Keratinocyte (primary cell): ENCODE results near the gene ENG. TPM values are rescaled to one million over a fixed set of nuclear protein-coding genes. Genes with fewer than 3 reads are reported as not detected.

ENCODE experiments used
- DNase-seq: peaks from one replicate; pipeline ENCODE4 v3.0.0-alpha.2; 2011; ENCODE audit warnings: low read depth, missing footprints, low spot score
- FAIRE-seq: peaks from 2 replicates; lab custom pipeline; 2011; peaks lifted over from hg19 to GRCh38; lab: Jason Lieb, UNC
- H2AFZ ChIP-seq: 2 replicates; pipeline ENCODE4 v1.6.0; 2012; ENCODE audit warnings: low read length, control low read depth, inconsistent platforms; ENCODE audit not compliant: control insufficient read depth
- H3K27ac ChIP-seq: 2 replicates; pipeline ENCODE4 v1.5.1; 2011; ENCODE audit warnings: low read length; ENCODE audit not compliant: control insufficient read depth, insufficient read depth
- H3K27me3 ChIP-seq: 3 replicates; pipeline ENCODE4 v1.6.0; 2011; ENCODE audit warnings: low read length; ENCODE audit not compliant: control insufficient read depth, insufficient read depth; ENCODE audit errors: extremely low read depth
- H3K36me3 ChIP-seq, 2 experiments: 2 replicates in 1 of 2; 3 replicates in 1 of 2; pipeline ENCODE4 v1.5.1; 2011; ENCODE audit warnings: low read length in 2 of 2, mild to moderate bottlenecking in 1 of 2; ENCODE audit not compliant: control insufficient read depth in 2 of 2, insufficient read depth in 2 of 2; ENCODE audit errors: extremely low read depth in 1 of 2
- H3K4me1 ChIP-seq: 3 replicates; pipeline ENCODE4 v1.5.1; 2011; ENCODE audit warnings: low read length; ENCODE audit not compliant: control insufficient read depth, insufficient read depth; ENCODE audit errors: extremely low read depth
- H3K4me2 ChIP-seq: 3 replicates; pipeline ENCODE4 v1.6.0; 2011; ENCODE audit warnings: low read depth, low read length; ENCODE audit not compliant: control insufficient read depth, insufficient read depth; ENCODE audit errors: extremely low read depth
- H3K4me3 ChIP-seq, 3 experiments: fragments of 200-600 bp in 1 of 3; sonication (generic) in 1 of 3; 2 replicates in 2 of 3; 3 replicates in 1 of 3; pipeline ENCODE4 v1.5.1; 2011 to 2016; ENCODE audit warnings: low read length in 3 of 3, mild to moderate bottlenecking in 3 of 3, control low read depth in 2 of 3, inconsistent platforms in 1 of 3, low read depth in 1 of 3, mixed read lengths in 1 of 3, mixed run types in 1 of 3, moderate library complexity in 1 of 3; ENCODE audit not compliant: control insufficient read depth in 2 of 3, insufficient read depth in 2 of 3; ENCODE audit errors: extremely low read depth in 1 of 3
- H3K79me2 ChIP-seq: 2 replicates; pipeline ENCODE4 v1.6.0; 2012; ENCODE audit warnings: low read length; ENCODE audit not compliant: control insufficient read depth, insufficient read depth
- H3K9ac ChIP-seq: 3 replicates; pipeline ENCODE4 v1.6.0; 2011; ENCODE audit warnings: low read length; ENCODE audit not compliant: control insufficient read depth, insufficient read depth; ENCODE audit errors: extremely low read depth
- H3K9me1 ChIP-seq: 3 replicates; pipeline ENCODE4 v1.6.0; 2011; ENCODE audit warnings: low read length; ENCODE audit not compliant: control insufficient read depth, insufficient read depth; ENCODE audit errors: extremely low read depth
- H3K9me3 ChIP-seq: 2 replicates; pipeline ENCODE4 v1.5.1; 2012; ENCODE audit warnings: low read depth, low read length; ENCODE audit not compliant: control insufficient read depth
- H4K20me1 ChIP-seq: 3 replicates; pipeline ENCODE4 v1.6.0; 2011; ENCODE audit warnings: low read length; ENCODE audit not compliant: control insufficient read depth, insufficient read depth; ENCODE audit errors: extremely low read depth
- EZH2 ChIP-seq: IDR thresholded peaks from one replicate; pipeline ENCODE4 v1.6.1; 2012; ENCODE audit warnings: inconsistent platforms, mild to moderate bottlenecking, low read length, moderate library complexity
- dilution Hi-C: fragments of 300-500 bp; cut with MboI; formaldehyde crosslinking; loops from one replicate; pipeline ENCODE4 v1.7.0; 2020; ENCODE audit warnings: low sequenced_read_pairs; ENCODE audit not compliant: extremely low pct_ligation_motif_present
- polyA plus RNA-seq, 5 experiments: library from polyadenylated mRNA; depleted of rRNA in 3 of 5; stranded (reverse) in 3 of 5; stranded (forward) in 1 of 5; unstranded in 1 of 5; fragments of >200 nt; gene quantifications; 1 replicate in 1 of 5; 2 replicates in 3 of 5; 3 replicates in 1 of 5; pipeline versions ENCODE4 v1.2.1 to v1.2.3, GENCODE V29; 2011 to 2012; ENCODE audit warnings: missing spikeins in 2 of 5, low read depth in 1 of 5, low replicate concordance in 1 of 5
- TF ChIP-seq, protein P1 (sequence below), 3 experiments: IDR thresholded peaks in 1 of 3; conservative IDR thresholded peaks in 1 of 3; optimal IDR thresholded peaks in 1 of 3; 2 replicates in 2 of 3; 3 replicates in 1 of 3; pipeline versions ENCODE3 to v1.5.1; 2011; ENCODE audit warnings: low read length in 3 of 3, mild to moderate bottlenecking in 3 of 3, moderate library complexity in 2 of 3, control low read depth in 1 of 3, inconsistent platforms in 1 of 3; ENCODE audit not compliant: insufficient read depth in 2 of 3; ENCODE audit errors: extremely low read depth in 1 of 3

ENG gene
- polyA plus RNA-seq, 1 donor (not counting 4 experiments of a cell fraction or from before 2014, with no cell fraction given), result 0.22 TPM

DNA sequence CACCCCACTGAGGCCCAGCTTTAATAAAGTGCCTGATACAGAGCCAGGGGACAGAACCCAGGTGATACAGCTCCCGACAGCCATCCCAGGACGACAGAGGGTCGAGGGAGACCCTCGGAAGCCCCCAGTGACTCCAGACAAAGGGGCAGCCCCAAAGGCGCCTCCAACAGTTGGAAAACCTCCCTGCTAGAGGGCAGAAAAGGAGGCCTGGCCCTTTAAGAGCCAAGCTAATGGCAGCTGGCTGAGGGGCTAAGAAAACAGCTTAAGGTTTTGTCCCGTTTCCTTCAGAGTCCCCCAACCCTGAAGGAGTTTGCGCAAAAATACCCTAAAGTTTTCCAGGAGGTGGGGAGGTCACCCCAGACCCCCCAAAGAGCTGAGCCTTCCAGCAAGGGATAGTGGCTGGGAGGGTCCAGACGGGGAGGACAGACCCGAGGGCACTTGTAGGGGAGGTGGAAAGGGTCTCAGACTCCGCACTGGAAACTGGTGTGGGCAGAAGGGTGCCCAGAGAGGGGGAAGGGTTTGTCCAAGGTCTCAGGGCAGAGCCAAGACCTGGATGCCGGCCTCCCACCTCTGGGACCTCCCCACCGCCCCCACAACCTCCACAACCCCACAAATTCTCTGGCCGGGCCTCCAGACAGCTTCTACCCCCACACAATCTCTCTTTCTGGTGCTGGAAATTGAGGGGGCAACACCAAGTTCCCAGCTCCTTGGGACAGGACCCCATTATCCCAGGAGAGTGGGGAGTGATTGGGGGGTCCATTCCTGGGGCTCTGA lies 31.2 kb upstream of the ENG start:
- Histone ChIP-seq H3K4me3 (no peak overlapping the region), H3K36me3 (peaks cover 11 to 16% of the 10 kb centered on the region in 2 experiments), H3K4me2 (no peak overlapping the region), H2AFZ (no peak overlapping the region), H3K4me1 (no peaks in the 10 kb centered on the region), H3K79me2 (no peaks in the 10 kb centered on the region), H3K9ac (no peak overlapping the region), H3K9me1 (no peaks in the 10 kb centered on the region), H3K27me3 (no peaks in the 10 kb centered on the region), H3K27ac (no peak overlapping the region), H4K20me1 (no peaks in the 10 kb centered on the region), H3K9me3 (no peaks in the 10 kb centered on the region)
- TF ChIP-seq EZH2, result no peak
- TF ChIP-seq, protein P1, sequence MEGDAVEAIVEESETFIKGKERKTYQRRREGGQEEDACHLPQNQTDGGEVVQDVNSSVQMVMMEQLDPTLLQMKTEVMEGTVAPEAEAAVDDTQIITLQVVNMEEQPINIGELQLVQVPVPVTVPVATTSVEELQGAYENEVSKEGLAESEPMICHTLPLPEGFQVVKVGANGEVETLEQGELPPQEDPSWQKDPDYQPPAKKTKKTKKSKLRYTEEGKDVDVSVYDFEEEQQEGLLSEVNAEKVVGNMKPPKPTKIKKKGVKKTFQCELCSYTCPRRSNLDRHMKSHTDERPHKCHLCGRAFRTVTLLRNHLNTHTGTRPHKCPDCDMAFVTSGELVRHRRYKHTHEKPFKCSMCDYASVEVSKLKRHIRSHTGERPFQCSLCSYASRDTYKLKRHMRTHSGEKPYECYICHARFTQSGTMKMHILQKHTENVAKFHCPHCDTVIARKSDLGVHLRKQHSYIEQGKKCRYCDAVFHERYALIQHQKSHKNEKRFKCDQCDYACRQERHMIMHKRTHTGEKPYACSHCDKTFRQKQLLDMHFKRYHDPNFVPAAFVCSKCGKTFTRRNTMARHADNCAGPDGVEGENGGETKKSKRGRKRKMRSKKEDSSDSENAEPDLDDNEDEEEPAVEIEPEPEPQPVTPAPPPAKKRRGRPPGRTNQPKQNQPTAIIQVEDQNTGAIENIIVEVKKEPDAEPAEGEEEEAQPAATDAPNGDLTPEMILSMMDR (optimal IDR thresholded peaks at IDR 0.05 in 1 of 3, IDR thresholded peaks at IDR 0.05 in 1 of 3, conservative IDR thresholded peaks at IDR 0.05 in 1 of 3; ENCODE audit: extremely low read depth in 1 of 3, insufficient read depth in 2 of 3, low read length in 3 of 3), result no peak
- dilution Hi-C loops, result no loop called here
- FAIRE-seq (no peak), DNase-seq (no peak)

DNA sequence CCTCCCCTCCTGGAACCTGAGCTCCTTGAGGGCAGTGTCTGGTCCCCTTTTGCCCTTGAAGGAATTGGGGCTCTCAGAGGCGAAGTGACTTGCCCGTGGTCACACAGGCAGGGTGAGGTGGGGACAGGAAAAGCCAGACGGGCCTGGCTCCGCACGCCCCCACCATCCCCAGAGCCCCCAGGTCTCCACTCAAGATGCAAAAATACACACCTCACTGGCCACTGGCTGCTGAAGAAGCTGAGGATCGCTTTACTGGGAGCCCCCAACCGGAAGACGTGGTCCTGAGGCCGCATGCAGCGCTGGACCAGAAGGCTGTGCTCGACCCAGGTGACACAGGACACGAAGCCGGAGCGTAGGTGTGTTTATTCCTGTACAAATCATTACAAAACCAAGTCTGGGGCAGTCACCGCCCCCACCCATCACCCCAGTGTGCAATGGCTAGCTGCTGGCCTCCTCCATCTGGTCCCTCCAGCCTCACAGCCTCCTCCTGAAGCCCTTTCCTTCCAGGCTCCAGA lies 30.6 kb upstream of the ENG start:
- Histone ChIP-seq H2AFZ (no peak overlapping the region), H3K9me1 (no peaks in the 10 kb centered on the region), H3K9me3 (no peaks in the 10 kb centered on the region), H3K4me1 (no peaks in the 10 kb centered on the region), H3K4me3 (no peak overlapping the region), H3K9ac (no peak overlapping the region), H3K27ac (no peak overlapping the region), H3K4me2 (no peak overlapping the region), H4K20me1 (no peaks in the 10 kb centered on the region), H3K27me3 (no peaks in the 10 kb centered on the region), H3K79me2 (no peaks in the 10 kb centered on the region), H3K36me3 (peaks cover 5 to 14% of the 10 kb centered on the region in 2 experiments)
- no peak for DNase-seq
- FAIRE-seq, result no peak
- TF ChIP-seq, protein P1 (optimal IDR thresholded peaks at IDR 0.05 in 1 of 3, IDR thresholded peaks at IDR 0.05 in 1 of 3, conservative IDR thresholded peaks at IDR 0.05 in 1 of 3; ENCODE audit: extremely low read depth in 1 of 3, insufficient read depth in 2 of 3, low read length in 3 of 3), result no peak
- no peak for TF ChIP-seq EZH2
- dilution Hi-C loops, result no loop called here
